Loucy (cell line): Measurements from ENCODE around the gene STX7.

Experiments used
- CTCF ChIP-seq: fragments of 200-600 bp; sonication (generic); conservative IDR thresholded peaks from 2 replicates; pipeline ENCODE4 v1.5.1; 2014; ENCODE audit warnings: mild to moderate bottlenecking, antibody characterized with exemption, low read length
- EZH2phosphoT487 ChIP-seq: fragments of 200-600 bp; IDR thresholded peaks from 2 replicates; pipeline ENCODE4 v1.6.1; 2018; ENCODE audit warnings: antibody characterized with exemption, mild to moderate bottlenecking, moderate library complexity, borderline replicate concordance

- TF ChIP-seq CTCF (no peak), EZH2phosphoT487 (no peak)
These were observed 67.5 kb downstream of the STX7 start for GRCh38 chr6:132445201-132445951.
